RKO (cell line): Measurements from ENCODE around the gene SPOCK2.

Experiments used
- DNase-seq: peaks from one replicate; pipeline ENCODE4 v3.0.0-alpha.2; 2016; ENCODE audit warnings: low spot score

The SPOCK2 gene

DNA sequence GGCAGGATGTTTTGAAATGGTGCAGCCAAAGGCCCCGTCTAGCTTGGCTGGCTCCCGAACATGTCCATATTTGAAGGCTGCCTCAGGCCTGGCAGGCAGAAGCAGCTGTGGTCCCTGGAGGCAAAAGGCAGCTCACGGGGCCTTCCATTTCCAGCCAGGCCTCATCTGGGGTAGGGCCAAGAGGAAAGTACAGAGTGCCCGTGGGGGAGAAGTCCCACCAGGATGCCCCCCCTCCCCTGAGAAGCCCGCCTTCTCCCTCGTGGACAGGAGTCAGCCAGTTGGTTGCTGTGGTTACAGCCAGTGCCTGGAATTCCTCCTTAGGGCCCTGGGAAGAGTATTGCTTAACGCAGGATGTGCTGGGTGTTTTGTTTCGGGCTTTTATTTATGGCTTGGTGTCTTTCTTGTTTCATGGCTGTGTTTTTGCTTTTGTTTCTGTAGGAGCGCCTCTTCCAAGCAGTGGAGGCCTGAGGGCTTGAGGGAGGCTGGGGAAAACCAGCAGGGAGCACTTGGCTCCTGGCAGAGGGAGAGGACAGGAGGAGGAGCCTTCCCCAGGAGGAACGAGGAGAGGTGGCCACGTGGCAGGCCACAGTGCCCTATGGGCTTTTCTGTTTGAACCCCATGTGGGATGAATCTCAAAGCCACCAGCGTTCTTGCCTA lies 78.8 kb downstream of the SPOCK2 start:
- DNase-seq = no peak

DNA sequence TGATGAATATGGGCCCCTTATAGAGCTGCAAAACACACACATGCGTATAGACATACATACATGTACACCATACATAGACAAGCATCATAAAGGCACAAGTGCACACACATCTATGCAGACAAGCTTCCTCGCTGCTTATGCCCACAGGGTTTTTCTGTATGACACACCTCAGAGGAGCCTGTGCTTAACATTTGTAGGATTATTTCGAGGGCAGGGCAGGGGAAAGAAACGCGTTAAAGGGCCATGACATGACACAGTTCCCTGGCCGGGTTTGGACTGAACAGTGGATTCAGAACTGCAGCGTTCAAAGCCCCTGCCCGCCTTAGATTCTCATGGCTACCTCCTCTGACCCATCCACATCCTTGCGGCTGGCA lies 79.3 kb downstream of the SPOCK2 start:
- DNase-seq = no peak
